GM19397 (cell line): Measurements from ENCODE around the gene NEDD4L.

Experiments used
- ATAC-seq: cut with Tn5 transposase; IDR thresholded peaks from one replicate; pipeline ENCODE4 v1.9.1; 2021; ENCODE audit warnings: mild to moderate bottlenecking, moderate library complexity; ENCODE audit not compliant: unreplicated experiment

The NEDD4L gene

DNA sequence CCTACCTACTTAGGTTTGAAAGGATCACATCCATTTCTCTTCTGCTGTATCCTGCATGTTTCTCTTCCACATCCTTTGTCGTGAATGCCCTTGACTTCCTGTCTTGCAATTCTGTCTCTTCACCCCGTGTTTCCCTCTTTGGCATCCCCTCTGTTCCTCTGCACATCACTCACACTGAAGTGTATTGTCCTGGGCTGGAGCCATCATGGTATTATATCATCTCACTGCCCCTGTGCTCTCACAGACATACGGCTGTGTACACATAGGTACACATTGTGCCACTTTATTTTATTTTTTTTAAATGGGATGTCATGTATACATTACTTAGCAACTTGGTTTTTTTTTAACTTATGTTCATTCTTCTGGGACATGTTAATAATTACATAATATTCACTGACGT, 293.3 kb downstream of the NEDD4L start:
- ATAC-seq = no peak

- ATAC-seq = no peak
Observed at GRCh38 chr18:58337686-58338085, 293.7 kb downstream of the NEDD4L start.

DNA sequence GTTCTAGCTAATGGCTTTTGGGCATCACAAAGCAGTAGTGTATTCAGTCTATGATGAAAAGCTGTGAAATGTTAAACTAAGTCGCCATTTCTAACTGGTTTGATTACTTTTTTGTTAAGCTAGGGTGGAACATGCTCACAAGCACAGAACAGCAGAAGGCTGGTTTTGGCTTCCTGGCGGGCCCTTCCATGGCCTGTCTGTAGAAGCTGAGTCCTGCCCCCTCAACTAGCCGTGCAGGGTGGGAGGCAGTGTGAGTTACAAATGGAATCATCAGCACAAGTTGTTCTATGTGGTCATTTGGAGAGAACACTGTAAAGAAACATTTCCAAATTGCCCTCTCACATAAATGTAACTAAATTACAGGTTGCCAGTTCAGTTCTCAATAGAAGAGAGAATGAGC, 294.1 kb downstream of the NEDD4L start:
- ATAC-seq = no peak

GRCh38 chr18:58338961-58339592, 295.1 kb downstream of the NEDD4L start:
- no peak for ATAC-seq

DNA sequence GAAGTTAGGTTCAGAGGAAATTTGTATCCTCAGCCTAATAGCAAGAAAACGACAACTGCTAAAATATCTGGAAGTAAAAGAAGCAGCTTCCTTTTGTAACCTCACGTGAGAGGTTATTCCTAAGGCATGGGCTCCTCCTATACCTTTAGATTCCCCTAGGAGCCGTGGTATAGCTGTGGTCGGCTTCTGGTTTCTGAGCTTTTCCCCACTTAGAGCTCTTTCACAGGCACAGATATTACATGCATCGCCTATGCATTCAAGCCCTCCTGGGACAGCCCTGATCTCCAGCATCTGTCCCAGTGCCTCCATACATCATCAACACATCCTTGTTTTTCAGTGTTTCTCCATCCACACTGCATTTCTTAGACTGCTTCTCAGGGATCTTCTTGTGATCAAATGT, 295.9 kb downstream of the NEDD4L start:
- ATAC-seq = no peak

GRCh38 chr18:58341916-58342315, 297.9 kb downstream of the NEDD4L start:
- no peak for ATAC-seq

DNA sequence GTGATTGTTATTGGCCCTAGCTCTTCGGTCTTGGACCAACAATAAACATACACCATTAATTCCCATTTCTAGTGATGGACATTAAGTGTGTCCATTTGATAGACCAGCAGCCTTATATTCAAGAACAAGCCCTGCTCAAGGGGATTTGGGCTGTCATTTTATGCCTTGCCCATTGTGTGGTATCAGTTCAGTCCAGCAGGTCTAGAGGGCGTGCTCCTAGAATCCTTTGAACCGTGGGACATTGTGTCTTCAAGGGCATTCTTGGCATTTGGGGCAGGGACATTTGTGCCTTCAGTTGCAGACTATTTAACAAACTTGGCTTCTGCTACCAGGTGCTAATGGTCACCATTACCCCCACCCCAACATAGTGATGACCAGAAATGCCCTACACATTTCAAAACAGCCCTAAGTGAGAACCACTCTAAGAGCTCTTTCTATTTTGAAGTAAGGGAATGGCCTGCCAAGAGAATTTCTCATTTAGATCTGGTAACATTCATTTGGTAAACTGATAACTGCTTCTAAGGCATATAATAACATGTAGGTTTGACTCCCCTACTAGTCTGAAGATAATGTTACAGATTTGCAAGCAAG, 300.1 kb downstream of the NEDD4L start:
- no peak for ATAC-seq

DNA sequence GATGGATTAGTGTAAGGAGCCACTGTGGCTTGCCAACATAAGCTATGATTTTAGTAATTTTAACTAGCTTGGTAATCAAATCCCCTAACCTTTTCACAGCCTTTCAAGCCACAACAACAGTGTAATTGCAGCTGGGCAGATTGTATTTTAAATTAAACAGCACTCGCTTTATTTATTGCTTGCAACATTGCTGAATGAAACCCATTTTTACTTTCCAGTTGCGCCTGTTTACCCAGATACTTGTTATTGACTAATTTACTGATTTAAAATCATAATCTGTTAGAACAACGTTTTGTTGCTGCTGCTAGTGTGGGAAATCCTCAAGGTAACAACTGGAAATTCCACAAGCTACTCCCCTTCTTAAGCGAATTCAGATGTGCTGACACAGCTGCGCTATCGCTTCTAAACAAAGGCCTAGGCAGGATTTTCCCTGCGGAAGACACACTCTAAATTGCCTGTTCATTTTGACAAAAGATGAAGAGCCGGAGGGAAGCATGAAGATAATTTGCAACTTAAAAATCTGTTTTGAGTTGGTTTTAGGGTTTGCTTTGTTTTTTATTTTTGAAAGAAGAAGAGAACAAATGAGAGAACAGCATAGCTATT, 300.9 kb downstream of the NEDD4L start:
- no peak for ATAC-seq

DNA sequence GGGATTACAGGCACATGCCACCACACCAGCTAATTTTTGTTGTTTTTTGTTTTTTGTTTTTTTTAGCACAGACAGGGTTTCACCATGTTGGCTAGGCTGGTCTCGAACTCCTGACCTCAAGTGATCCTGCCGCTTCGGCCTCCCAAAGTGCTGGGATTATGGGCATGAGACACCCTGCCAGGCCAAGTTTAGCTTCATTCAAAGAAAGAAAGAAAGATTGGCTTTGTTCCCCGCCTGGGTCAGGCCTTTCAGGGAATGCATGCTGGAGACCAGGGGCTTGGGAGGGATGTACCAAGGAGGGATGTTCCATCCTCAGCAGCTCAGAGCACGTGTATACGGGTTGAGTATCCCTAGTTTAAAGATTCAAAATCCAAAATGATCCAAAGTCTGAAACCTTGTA, 301.8 kb downstream of the NEDD4L start:
- no peak for ATAC-seq

DNA sequence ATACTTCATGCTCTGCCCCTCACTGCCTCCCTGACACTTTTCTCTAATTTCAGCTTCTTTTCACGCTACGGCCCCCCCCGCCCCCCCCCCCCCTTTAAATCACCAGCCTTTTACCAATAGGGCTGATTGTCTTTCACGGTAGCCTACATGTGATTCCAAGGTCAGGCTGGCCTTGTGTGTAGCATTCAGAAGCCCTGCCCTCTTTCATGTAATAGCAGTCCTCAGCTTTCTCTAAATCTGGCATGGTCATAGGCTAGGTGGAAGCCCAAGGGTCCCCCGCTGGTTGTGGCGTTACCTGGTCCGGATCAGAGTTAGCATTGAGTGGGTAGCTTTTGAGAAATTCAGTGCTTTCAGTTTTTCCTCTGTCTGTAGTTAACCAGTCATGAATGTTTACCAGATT, 303.1 kb downstream of the NEDD4L start:
- ATAC-seq = no peak

DNA sequence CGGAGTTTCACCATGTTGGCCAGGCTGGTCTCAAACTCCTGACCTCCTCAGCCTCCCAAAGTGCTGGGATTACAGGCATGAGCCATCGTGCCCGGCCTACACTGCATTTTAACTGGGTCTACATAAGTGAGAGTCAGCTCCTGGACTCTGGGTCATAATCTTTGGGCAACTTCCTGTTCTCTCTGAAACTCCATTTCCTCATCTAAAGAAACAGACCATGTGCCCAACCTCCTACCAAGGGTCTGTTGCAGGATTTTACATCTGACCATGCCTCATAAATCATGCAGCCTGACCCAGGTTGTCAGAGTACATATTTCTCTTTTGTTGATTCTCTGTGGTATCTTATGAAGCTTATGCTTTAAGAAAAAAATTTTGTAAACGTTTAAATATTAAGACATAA, 304.5 kb downstream of the NEDD4L start:
- ATAC-seq = no peak

GRCh38 chr18:58348951-58349350, 304.9 kb downstream of the NEDD4L start:
- no peak for ATAC-seq

DNA sequence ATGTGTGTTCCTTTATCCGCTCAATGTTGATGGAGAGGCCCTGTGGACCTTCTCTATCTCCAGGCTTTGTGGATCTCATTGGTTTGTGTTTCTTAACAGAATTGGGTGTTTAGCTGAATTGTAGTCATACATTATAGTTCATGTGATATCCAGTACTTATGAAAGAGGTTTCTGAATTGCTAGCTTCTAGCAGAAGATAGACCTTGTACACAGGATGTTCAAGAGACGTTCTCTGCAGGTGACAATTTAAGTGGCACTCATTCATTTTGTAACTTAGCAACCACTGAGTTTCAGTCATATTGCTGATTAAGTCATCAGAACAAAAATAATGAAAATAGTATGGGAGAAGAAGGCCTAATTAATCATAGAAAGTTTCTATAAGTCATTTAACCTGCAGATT, 305.6 kb downstream of the NEDD4L start:
- no peak for ATAC-seq

- ATAC-seq = no peak
Observed at GRCh38 chr18:58350526-58350925, 306.5 kb downstream of the NEDD4L start.

- ATAC-seq = no peak
Observed at GRCh38 chr18:58351776-58352175, 307.8 kb downstream of the NEDD4L start.

DNA sequence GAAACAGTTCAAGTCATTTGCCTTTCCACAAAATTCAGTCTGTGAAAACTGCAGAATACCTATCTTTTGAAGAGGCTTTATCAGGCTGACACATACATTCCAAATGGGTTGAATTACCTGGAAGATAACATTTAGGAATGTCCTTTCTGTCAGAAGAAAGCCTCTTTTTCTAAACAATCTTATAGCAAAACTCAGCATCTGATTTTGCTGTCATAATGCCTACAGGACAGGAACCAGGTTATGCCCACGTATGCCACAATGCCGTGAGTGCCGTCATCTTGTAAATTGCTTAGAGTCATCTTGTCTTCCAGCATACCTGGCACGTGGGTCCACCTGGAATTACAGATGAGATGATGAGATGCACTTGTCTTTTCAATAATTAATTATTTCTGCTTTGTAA, 309.6 kb downstream of the NEDD4L start:
- no peak for ATAC-seq

- no peak for ATAC-seq
Observed at GRCh38 chr18:58354051-58354450, 310.0 kb downstream of the NEDD4L start.

- ATAC-seq = no peak
Observed at GRCh38 chr18:58354791-58355190, 310.8 kb downstream of the NEDD4L start.

DNA sequence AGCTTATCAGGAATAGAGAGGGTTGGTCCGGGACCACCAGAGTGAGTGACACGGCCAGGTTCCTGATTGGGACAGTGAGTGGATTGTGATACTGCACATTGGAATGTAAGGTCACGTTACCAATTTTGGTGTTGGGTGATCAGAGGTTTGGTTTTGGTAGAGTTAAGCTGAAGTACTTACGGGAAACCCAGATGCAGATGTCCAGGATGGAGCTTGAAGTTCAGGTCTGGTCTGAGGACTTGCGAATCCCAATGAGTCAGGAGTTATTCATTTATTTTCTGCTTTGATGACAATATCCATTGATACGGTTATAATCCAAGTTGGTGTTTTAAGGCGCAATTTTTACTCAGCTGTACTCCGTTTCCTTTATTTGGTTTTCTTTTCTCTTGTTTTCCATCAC, 311.2 kb downstream of the NEDD4L start:
- ATAC-seq = no peak

GRCh38 chr18:58359218-58359617, 315.2 kb downstream of the NEDD4L start:
- no peak for ATAC-seq

DNA sequence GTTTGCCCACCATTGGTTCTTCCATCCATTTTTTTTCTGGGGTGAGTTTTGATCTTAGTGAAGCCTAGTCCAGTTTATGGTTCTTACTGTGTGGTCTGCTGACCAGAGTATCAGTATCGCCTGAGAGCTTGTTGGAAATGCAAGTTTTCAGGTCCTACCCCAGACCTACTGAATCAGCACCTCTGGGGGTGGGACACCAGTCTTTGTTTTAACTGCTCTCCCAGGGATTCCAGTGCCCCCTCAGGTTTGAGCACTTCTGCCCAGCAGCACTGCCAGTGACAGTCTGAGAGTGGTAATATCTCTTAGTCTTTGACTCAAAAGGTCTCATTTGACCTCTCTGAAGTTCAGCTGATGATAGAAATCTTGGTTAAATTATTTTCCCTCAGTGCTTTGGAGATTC, 315.6 kb downstream of the NEDD4L start:
- no peak for ATAC-seq

GRCh38 chr18:58360324-58360723, 316.3 kb downstream of the NEDD4L start:
- no peak for ATAC-seq

GRCh38 chr18:58361212-58361611, 317.2 kb downstream of the NEDD4L start:
- no peak for ATAC-seq
